Loucy (cell line): Measurements from ENCODE around the gene RPS16.

Source experiments
- CTCF ChIP-seq: fragments of 200-600 bp; sonication (generic); conservative IDR thresholded peaks from 2 replicates; pipeline ENCODE4 v1.5.1; 2014; ENCODE audit warnings: mild to moderate bottlenecking, antibody characterized with exemption, low read length
- EZH2phosphoT487 ChIP-seq: fragments of 200-600 bp; IDR thresholded peaks from 2 replicates; pipeline ENCODE4 v1.6.1; 2018; ENCODE audit warnings: antibody characterized with exemption, mild to moderate bottlenecking, moderate library complexity, borderline replicate concordance

DNA sequence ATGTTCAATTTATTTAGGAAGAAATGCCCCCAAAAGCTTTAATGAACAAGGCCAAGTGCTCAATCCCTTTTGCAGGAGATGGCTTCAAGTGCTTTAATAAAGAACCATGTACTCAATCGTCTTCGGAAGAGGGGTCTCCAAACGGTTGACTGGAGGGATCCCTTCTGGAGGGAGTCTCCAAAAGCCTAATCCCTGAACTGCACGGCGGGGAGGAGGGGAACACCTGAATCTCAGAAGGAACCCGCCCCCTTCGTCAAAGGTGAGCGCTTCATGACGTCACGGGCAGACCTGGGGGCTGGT is 45.3 kb downstream of the RPS16 start:
- TF ChIP-seq CTCF (no peak), EZH2phosphoT487 (no peak)
